ENCODE data around the gene CPXCR1. TPM values are rescaled to one million over a fixed set of nuclear protein-coding genes. Genes with fewer than 3 reads are reported as not detected.
"Not testable (repeated sequence)": the region's sequence is repeated elsewhere in the genome, so short reads cannot be mapped to it uniquely, and the experiment has no call there.

CPXCR1 gene
- total RNA-seq (2014; rRNA removed; shearing (Covaris generic)), result not detected in 2 replicates

GRCh38 chrX:88746925-88747324, at the start of gene CPXCR1:
CPXCR1 (plus strand) TSS chrX:88747225; CDS start chrX:88753415, 6,190 bp downstream.
- H3K36me3 ChIP-seq, result no peaks in the 10 kb centered on the region
- DNase-seq (ENCODE audit: low read depth in 1 of 2, low spot score in 2 of 2), result no peak
- H3K4me3 ChIP-seq, result no peak within 1 kb of the TSS
- no peak within 1 kb of the TSS for H3K27ac ChIP-seq
- H3K9me3 ChIP-seq (replicated peaks), result no peaks in the 10 kb centered on the region
- H3K4me1 ChIP-seq (replicated peaks), result no peaks in the 10 kb centered on the region
- H3K27me3 ChIP-seq (replicated peaks), result no peaks in the 10 kb centered on the region

- Histone ChIP-seq H3K36me3 (no peaks in the 10 kb centered on the region), H3K27ac (no peak overlapping the region), H3K27me3 (replicated peaks) (no peaks in the 10 kb centered on the region), H3K4me1 (replicated peaks) (no peaks in the 10 kb centered on the region), H3K9me3 (replicated peaks) (no peaks in the 10 kb centered on the region), H3K4me3 (no peak overlapping the region)
- DNase-seq (ENCODE audit: low read depth in 1 of 2, low spot score in 2 of 2), result no peak
Measured at GRCh38 chrX:88735835-88736234, 11.2 kb upstream of the CPXCR1 start.

GRCh38 chrX:88746215-88746614, 810 bp upstream of the CPXCR1 start:
- not testable (repeated sequence) for H3K9me3 ChIP-seq (replicated peaks); H3K27ac ChIP-seq; H3K4me1 ChIP-seq (replicated peaks); DNase-seq (ENCODE audit: low read depth in 1 of 2, low spot score in 2 of 2); H3K27me3 ChIP-seq (replicated peaks); H3K36me3 ChIP-seq; H3K4me3 ChIP-seq

- not testable (repeated sequence) for H3K4me1 ChIP-seq (replicated peaks); H3K4me3 ChIP-seq; H3K36me3 ChIP-seq; H3K27me3 ChIP-seq (replicated peaks); H3K27ac ChIP-seq; H3K9me3 ChIP-seq (replicated peaks); DNase-seq (ENCODE audit: low read depth in 1 of 2, low spot score in 2 of 2)
Measured at GRCh38 chrX:88752339-88752738, 5.3 kb downstream of the CPXCR1 start.

- no peaks in the 10 kb centered on the region for H3K4me1 ChIP-seq (replicated peaks)
- H3K27me3 ChIP-seq (replicated peaks), result no peaks in the 10 kb centered on the region
- H3K4me3 ChIP-seq, result no peak overlapping the region
- no peaks in the 10 kb centered on the region for H3K36me3 ChIP-seq
- no peak for DNase-seq (ENCODE audit: low read depth in 1 of 2, low spot score in 2 of 2)
- no peaks in the 10 kb centered on the region for H3K9me3 ChIP-seq (replicated peaks)
- H3K27ac ChIP-seq, result no peak overlapping the region
Measured at GRCh38 chrX:88789825-88790224, 42.8 kb downstream of the CPXCR1 start.

Data from SJSA1 (cell line).